ENCODE measurements around the gene GYPC.
"Not testable (repeated sequence)": the region's sequence is repeated elsewhere in the genome, so short reads cannot be mapped to it uniquely, and the experiment has no call there.

The GYPC gene

GRCh38 chr2:126679094-126679713, 23.2 kb downstream of the GYPC start:
- no peak for DNase-seq (ENCODE audit: low read depth, low spot score)
- H3K4me3 ChIP-seq (ENCODE audit: low read depth, low read length) = no peak overlapping the region
- in situ Hi-C loops (cut with HindIII; ENCODE audit: low sequenced_read_pairs) = no loop called here
- TF ChIP-seq CTCF (IDR thresholded peaks at IDR 0.05; ENCODE audit: low read depth, low read length) = no peak

- in situ Hi-C loops (cut with HindIII; ENCODE audit: low sequenced_read_pairs) = no loop called here
- DNase-seq (ENCODE audit: low read depth, low spot score) = no peak
- TF ChIP-seq CTCF (IDR thresholded peaks at IDR 0.05; ENCODE audit: low read depth, low read length) = no peak
- H3K4me3 ChIP-seq (ENCODE audit: low read depth, low read length) = no peak overlapping the region
These were observed 25.5 kb downstream of the GYPC start for GRCh38 chr2:126681505-126681904.

- no peak for DNase-seq (ENCODE audit: low read depth, low spot score)
- no peak for TF ChIP-seq CTCF (IDR thresholded peaks at IDR 0.05; ENCODE audit: low read depth, low read length)
- in situ Hi-C loops (cut with HindIII; ENCODE audit: low sequenced_read_pairs) = no loop called here
- H3K4me3 ChIP-seq (ENCODE audit: low read depth, low read length) = no peak overlapping the region
These were observed 29.7 kb downstream of the GYPC start for GRCh38 chr2:126685629-126686028.

- no peak for DNase-seq (ENCODE audit: low read depth, low spot score)
- H3K4me3 ChIP-seq (ENCODE audit: low read depth, low read length) = no peak overlapping the region
- TF ChIP-seq CTCF (IDR thresholded peaks at IDR 0.05; ENCODE audit: low read depth, low read length) = no peak
- in situ Hi-C loops (cut with HindIII; ENCODE audit: low sequenced_read_pairs) = no loop called here
These were observed 30.3 kb downstream of the GYPC start for GRCh38 chr2:126686286-126686685.

GRCh38 chr2:126686841-126687485, 31.0 kb downstream of the GYPC start:
- no peak for TF ChIP-seq CTCF (IDR thresholded peaks at IDR 0.05; ENCODE audit: low read depth, low read length)
- DNase-seq (ENCODE audit: low read depth, low spot score) = no peak
- in situ Hi-C loops (cut with HindIII; ENCODE audit: low sequenced_read_pairs) = no loop called here
- no peak overlapping the region for H3K4me3 ChIP-seq (ENCODE audit: low read depth, low read length)

GRCh38 chr2:126687503-126687902, 31.5 kb downstream of the GYPC start:
- no peak overlapping the region for H3K4me3 ChIP-seq (ENCODE audit: low read depth, low read length)
- DNase-seq (ENCODE audit: low read depth, low spot score) = no peak
- no peak for TF ChIP-seq CTCF (IDR thresholded peaks at IDR 0.05; ENCODE audit: low read depth, low read length)
- in situ Hi-C loops (cut with HindIII; ENCODE audit: low sequenced_read_pairs) = no loop called here

GRCh38 chr2:126688594-126688993, 32.6 kb downstream of the GYPC start:
- DNase-seq (ENCODE audit: low read depth, low spot score); H3K4me3 ChIP-seq (ENCODE audit: low read depth, low read length); in situ Hi-C loops (cut with HindIII; ENCODE audit: low sequenced_read_pairs): not testable (repeated sequence)

GRCh38 chr2:126692241-126692640, 36.3 kb downstream of the GYPC start:
- DNase-seq (ENCODE audit: low read depth, low spot score); H3K4me3 ChIP-seq (ENCODE audit: low read depth, low read length); in situ Hi-C loops (cut with HindIII; ENCODE audit: low sequenced_read_pairs): not testable (repeated sequence)

GRCh38 chr2:126692934-126693592, 37.1 kb downstream of the GYPC start:
- DNase-seq (ENCODE audit: low read depth, low spot score); in situ Hi-C loops (cut with HindIII; ENCODE audit: low sequenced_read_pairs); H3K4me3 ChIP-seq (ENCODE audit: low read depth, low read length): not testable (repeated sequence)
